Panc1 (cell line): ENCODE data around the gene MACROD1.

Experiments
- SIN3A ChIP-seq: IDR thresholded peaks from 2 replicates; pipeline ENCODE4 v1.6.1; 2012; ENCODE audit warnings: low read depth, mild to moderate bottlenecking, low read length, moderate library complexity, borderline replicate concordance; ENCODE audit not compliant: insufficient read depth
- TF ChIP-seq, protein P1 (sequence below): fragments of 450-650 bp; IDR thresholded peaks from 2 replicates; pipeline ENCODE4 v1.5.1; 2017; ENCODE audit warnings: mild to moderate bottlenecking
- TF ChIP-seq, protein P2 (sequence below), 2 experiments: IDR thresholded peaks; 2 replicates each; pipeline ENCODE4 v1.6.1; 2011 to 2012; ENCODE audit warnings: low read depth in 2 of 2, control low read depth in 1 of 2, low read length in 1 of 2, mild to moderate bottlenecking in 1 of 2, moderate library complexity in 1 of 2; ENCODE audit not compliant: insufficient read depth in 1 of 2

DNA sequence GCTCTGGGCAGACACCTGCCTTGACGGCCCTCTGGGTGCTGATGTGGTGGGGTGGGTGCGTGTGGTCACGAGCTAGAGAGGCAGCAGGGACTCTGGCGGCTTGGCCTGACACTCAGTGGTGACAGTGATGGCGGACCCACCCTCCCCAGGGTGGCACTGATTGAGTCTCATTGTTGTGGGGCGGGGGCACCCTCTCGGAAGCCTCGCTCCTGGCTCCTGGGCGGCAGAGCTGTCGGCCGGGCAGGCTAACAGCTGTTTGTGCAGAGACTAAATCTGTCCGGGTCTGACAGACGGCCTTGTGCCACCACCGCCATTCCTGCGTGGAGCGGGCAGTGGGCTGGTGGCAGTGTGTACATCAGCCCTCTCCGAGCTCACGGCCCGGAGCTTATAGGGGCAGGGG, 114.6 kb downstream of the MACROD1 start:
- TF ChIP-seq, protein P1, sequence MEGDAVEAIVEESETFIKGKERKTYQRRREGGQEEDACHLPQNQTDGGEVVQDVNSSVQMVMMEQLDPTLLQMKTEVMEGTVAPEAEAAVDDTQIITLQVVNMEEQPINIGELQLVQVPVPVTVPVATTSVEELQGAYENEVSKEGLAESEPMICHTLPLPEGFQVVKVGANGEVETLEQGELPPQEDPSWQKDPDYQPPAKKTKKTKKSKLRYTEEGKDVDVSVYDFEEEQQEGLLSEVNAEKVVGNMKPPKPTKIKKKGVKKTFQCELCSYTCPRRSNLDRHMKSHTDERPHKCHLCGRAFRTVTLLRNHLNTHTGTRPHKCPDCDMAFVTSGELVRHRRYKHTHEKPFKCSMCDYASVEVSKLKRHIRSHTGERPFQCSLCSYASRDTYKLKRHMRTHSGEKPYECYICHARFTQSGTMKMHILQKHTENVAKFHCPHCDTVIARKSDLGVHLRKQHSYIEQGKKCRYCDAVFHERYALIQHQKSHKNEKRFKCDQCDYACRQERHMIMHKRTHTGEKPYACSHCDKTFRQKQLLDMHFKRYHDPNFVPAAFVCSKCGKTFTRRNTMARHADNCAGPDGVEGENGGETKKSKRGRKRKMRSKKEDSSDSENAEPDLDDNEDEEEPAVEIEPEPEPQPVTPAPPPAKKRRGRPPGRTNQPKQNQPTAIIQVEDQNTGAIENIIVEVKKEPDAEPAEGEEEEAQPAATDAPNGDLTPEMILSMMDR = no peak
- TF ChIP-seq, protein P2, sequence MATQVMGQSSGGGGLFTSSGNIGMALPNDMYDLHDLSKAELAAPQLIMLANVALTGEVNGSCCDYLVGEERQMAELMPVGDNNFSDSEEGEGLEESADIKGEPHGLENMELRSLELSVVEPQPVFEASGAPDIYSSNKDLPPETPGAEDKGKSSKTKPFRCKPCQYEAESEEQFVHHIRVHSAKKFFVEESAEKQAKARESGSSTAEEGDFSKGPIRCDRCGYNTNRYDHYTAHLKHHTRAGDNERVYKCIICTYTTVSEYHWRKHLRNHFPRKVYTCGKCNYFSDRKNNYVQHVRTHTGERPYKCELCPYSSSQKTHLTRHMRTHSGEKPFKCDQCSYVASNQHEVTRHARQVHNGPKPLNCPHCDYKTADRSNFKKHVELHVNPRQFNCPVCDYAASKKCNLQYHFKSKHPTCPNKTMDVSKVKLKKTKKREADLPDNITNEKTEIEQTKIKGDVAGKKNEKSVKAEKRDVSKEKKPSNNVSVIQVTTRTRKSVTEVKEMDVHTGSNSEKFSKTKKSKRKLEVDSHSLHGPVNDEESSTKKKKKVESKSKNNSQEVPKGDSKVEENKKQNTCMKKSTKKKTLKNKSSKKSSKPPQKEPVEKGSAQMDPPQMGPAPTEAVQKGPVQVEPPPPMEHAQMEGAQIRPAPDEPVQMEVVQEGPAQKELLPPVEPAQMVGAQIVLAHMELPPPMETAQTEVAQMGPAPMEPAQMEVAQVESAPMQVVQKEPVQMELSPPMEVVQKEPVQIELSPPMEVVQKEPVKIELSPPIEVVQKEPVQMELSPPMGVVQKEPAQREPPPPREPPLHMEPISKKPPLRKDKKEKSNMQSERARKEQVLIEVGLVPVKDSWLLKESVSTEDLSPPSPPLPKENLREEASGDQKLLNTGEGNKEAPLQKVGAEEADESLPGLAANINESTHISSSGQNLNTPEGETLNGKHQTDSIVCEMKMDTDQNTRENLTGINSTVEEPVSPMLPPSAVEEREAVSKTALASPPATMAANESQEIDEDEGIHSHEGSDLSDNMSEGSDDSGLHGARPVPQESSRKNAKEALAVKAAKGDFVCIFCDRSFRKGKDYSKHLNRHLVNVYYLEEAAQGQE (IDR thresholded peaks at IDR 0.05; ENCODE audit: insufficient read depth in 1 of 2, low read depth in 2 of 2, low read length in 1 of 2) = no peak
- TF ChIP-seq SIN3A = no peak
